GM19463 (cell line): ENCODE data around the gene ARHGEF9.
"Not testable (repeated sequence)": the region's sequence is repeated elsewhere in the genome, so short reads cannot be mapped to it uniquely, and the experiment has no call there.

Experiments
- ATAC-seq: cut with Tn5 transposase; IDR thresholded peaks from one replicate; pipeline ENCODE4 v1.9.1; 2021; ENCODE audit warnings: mild to moderate bottlenecking, moderate library complexity; ENCODE audit not compliant: unreplicated experiment

ARHGEF9 gene

GRCh38 chrX:63784902-63785707, at the start of gene ARHGEF9:
ARHGEF9 (minus strand) TSS chrX:63785214; CDS start chrX:63785145, 69 bp downstream.
- ATAC-seq, result no peak

GRCh38 chrX:63825446-63825845, 40.4 kb upstream of the ARHGEF9 start:
- not testable (repeated sequence) for ATAC-seq

GRCh38 chrX:63818156-63818555, 33.1 kb upstream of the ARHGEF9 start:
- no peak for ATAC-seq

- no peak for ATAC-seq
Observed at GRCh38 chrX:63817696-63818095, 32.7 kb upstream of the ARHGEF9 start.

DNA sequence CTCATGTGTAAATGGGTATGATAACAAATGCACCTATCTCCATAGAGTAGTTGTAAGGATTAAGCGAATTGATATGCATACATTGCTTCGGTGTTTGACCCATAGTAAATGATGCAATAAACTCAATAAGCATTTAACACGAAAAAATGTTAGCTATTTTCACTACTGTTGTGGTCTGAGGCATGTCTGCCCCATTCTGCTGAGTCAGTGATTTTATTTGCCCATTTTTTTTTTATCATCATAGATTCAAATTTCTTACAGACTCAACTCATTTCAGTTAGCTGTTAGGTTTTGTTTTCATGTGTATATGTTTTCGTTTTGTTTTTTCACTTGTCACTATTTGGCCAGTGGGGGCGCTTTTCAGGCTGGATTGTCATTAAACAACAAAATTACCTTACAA, 27.8 kb upstream of the ARHGEF9 start:
- no peak for ATAC-seq

DNA sequence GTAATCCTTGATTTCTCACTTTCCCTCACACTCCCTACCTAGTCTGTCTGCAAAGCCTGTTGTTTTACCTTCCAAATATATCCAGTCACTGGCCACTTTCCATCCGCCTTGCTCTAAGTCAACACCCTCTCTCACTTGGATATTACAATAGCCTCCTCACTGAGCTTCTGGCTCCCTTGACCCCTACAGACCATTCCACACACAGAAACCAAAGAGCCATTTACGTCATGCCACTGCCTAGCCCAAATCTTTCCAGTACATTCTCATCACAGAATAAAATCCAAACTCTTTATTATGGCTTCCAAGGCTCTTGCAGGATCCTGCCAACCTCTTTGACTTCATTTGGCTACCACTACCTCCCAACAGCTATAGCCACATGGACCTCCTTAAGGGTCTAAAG, 25.7 kb upstream of the ARHGEF9 start:
- no peak for ATAC-seq

DNA sequence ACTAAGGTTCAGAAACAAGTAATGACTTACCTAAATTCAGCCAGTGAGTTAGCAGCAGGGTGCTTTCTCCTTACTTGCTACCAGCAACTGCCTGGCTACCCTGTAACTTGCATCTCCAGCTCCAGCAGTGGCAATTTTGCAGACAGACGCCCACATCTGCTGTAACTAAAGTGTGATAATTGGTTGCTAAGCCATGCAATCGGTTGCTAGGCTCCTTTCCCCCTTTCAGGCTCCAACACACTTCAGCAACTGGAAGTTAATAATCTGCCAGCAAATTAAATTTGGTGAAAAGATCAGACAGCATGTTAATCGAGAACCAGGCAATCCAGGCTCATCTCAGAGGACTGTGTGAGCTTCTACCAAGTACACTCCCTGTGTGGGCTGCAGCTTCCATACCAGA, 24.2 kb upstream of the ARHGEF9 start:
- ATAC-seq, result no peak

DNA sequence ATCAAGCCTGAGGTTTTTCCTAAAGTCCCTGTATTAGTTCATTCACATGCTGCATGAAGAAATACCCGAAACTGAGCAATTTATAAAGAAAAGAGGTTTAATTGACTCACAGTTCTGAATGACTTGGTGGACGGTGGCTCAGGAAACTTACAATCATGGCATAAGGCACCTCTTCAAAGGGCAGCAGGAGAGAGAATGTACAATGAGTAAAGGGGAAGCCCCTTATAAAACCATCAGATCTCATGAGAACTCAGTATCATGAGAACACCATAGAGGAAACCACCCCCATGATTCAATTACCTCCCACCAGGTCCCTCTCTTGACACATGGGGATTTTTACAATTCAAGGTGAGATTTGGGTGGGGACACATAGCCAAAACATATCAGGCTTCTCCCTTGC, 10.4 kb upstream of the ARHGEF9 start:
- ATAC-seq, result not testable (repeated sequence)

GRCh38 chrX:63785708-63786040, 660 bp upstream of the ARHGEF9 start:
- no peak for ATAC-seq

- no peak for ATAC-seq
Observed at GRCh38 chrX:63784346-63784901, 590 bp downstream of the ARHGEF9 start.

- no peak for ATAC-seq
Observed at GRCh38 chrX:63782515-63782914, 2.5 kb downstream of the ARHGEF9 start.

DNA sequence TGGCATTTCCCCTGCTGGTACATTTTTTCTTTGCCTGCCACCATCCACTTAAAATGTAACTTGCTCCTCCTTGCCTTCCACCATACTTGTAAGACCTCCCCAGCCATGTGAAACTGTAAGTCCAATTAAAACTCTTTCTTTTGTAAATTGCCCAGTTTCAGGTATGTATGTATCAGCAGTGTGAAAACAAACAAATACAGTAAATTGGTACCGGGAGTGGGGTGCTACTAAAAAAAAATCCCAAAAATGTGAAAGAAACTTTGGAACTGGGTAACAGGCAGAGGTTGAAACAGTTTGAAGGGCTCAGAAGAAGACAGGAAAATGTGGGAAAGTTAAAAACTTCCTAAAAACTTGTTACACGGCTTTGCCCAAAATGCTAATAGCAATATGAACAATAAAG, 16.3 kb downstream of the ARHGEF9 start:
- no peak for ATAC-seq

DNA sequence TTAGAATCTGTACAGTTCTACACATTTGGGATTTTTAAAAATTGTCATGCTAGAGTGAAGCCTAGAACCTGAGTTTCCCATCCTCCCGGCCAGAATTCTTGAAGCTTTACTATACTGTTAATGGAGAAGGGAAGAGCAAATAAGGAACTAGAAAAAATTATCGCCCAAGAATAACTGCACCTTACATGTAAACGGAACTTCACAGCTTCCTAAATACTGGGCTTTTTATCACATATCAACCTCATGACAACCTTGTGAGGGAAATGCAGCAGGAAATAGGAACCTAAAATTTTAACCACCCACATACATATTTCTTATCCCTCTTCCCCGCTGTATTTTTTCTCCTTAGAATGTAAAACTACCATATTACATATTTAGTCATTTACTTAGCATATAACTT, 19.3 kb downstream of the ARHGEF9 start:
- no peak for ATAC-seq

- no peak for ATAC-seq
Observed at GRCh38 chrX:63764946-63765345, 20.1 kb downstream of the ARHGEF9 start.

DNA sequence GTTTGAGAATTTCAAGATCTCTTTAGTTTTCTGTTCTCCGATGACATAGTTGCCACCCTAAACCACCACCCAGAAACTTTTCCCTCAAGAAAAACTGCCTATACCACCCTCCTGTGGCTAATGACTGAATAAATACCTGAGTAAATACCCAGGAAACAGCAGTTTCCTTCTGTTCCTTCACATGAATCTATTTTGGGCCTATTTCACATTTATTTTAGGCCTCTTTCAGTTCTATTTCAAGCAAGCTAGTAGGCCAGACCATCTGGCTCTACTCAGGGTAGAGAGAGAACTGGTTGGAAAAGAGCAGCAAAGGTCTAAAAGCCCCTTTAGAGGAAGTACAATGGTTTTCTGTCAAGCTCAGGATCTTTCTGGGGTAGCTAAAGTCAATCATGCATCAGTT, 23.4 kb downstream of the ARHGEF9 start:
- peak; percentile 67 for ATAC-seq

DNA sequence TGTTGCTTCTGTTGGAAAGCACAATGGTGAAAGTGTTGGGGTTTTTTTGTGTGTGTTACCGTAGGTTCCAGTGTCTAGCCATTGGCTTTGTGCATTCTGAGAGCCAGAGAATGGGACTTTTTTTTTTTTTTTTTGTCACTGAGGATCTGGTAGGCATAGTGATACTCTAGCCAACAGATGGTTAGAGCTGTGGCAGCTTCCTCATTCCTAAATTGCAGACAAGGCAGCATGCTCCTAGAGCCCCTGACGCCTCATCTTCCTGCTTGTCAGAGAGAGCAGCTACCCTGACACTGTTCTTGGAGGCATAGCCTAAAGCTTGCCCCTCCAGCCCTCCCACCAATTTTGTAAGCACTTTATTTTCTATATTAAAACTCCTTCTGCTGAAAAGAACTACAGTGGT, 27.0 kb downstream of the ARHGEF9 start:
- no peak for ATAC-seq

GRCh38 chrX:63755892-63756291, 29.1 kb downstream of the ARHGEF9 start:
- peak; percentile 31 for ATAC-seq

- ATAC-seq, result peak; percentile 92
Observed at GRCh38 chrX:63754860-63755579, 30.0 kb downstream of the ARHGEF9 start.

- peak; percentile 21 for ATAC-seq
Observed at GRCh38 chrX:63754136-63754859, 30.7 kb downstream of the ARHGEF9 start.

- ATAC-seq, result no peak
Observed at GRCh38 chrX:63751481-63751880, 33.5 kb downstream of the ARHGEF9 start.

DNA sequence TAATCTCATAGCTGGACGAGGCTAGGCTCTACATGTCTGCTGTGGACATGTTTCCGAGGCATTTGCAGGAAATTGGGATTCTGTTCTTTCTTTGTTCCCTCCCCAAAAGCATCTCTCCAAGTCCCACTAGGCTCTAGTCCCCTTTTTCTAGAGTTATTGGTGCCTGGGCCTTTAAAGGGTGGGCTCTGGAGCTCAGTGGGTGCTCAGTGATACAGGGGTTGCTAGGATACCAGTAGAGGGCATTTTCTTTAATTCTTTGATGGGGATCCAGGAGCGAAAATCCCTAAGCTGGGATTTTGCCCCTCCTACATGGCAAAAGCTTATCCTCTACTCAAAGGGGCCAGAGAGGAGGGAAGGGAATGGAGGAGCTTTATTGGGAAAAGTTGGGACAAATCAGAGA, 34.2 kb downstream of the ARHGEF9 start:
- no peak for ATAC-seq
